ENCODE results near the gene ZBTB7C. TPM values are rescaled to one million over a fixed set of nuclear protein-coding genes. Genes with fewer than 3 reads are reported as not detected.

ZBTB7C gene
- total RNA-seq, 2 experiments from 2014 or later = not detected

DNA sequence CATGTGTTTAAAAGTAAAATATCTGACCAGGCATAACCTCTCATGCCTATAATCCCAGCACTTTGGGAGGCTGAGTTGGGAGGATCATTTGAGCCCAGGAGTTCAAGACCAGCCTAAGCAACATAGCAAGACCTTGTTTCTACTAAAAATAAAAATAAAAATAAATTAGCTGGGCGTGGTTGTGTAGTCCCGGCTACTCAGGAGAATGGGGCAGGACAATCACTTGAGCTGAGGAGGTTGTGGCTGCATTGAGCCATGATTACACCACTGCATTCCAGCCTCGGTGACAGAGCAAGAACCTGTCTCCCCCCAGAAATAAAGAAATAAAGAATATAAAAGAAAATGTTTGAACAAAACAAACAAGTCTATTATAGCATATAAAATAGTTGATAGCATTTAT lies 158.3 kb downstream of the ZBTB7C start:
- ChIA-PET CTCF (ENCODE audit: unreplicated experiment) (no interaction called here), POLR2A (no interaction called here)
- H3K4me2 ChIP-seq (ENCODE audit: low read length) = no peak overlapping the region
- H3K4me3 ChIP-seq (ENCODE audit: low read depth, low read length, poor library complexity, severe bottlenecking) = no peak overlapping the region
- no peaks in the 10 kb centered on the region for H3K9me2 ChIP-seq (ENCODE audit: insufficient read depth, low read length)
- no peaks in the 10 kb centered on the region for H4K20me1 ChIP-seq (ENCODE audit: insufficient read depth, low read length)
- BruUV-seq (replicated peaks) = no TSS peak
- no peak overlapping the region for H2AFZ ChIP-seq (ENCODE audit: low read length)
- no peaks in the 10 kb centered on the region for H3K36me3 ChIP-seq (ENCODE audit: insufficient read depth, low read length)
- H3K4me1 ChIP-seq (ENCODE audit: insufficient read depth, low read length, poor library complexity, severe bottlenecking) = no peaks in the 10 kb centered on the region
- H3K9me3 ChIP-seq (ENCODE audit: low read length) = no peaks in the 10 kb centered on the region
- DNase-seq (ENCODE audit: low spot score) = no peak
- intact Hi-C loops (cut with micrococcal nuclease; ENCODE audit: unreplicated experiment) = no loop called here
- no peaks in the 10 kb centered on the region for H3K79me2 ChIP-seq (ENCODE audit: insufficient read depth, low read depth, low read length)
- TF ChIP-seq EZH2phosphoT487 (IDR thresholded peaks at IDR 0.05; ENCODE audit: borderline replicate concordance, low read depth, low read length) (no peak), CTCF (conservative IDR thresholded peaks at IDR 0.05; ENCODE audit: low read length) (no peak)
- no peak overlapping the region for H3K27ac ChIP-seq (ENCODE audit: low read depth, low read length, poor library complexity, severe bottlenecking)

- CTCF ChIA-PET (ENCODE audit: unreplicated experiment) = no interaction called here
These were observed 158.7 kb downstream of the ZBTB7C start for GRCh38 chr18:48250362-48250907.

More at GRCh38 chr18:48250362-48250907, 158.7 kb downstream of the ZBTB7C start:
- no peaks in the 10 kb centered on the region for H4K20me1 ChIP-seq (ENCODE audit: insufficient read depth, low read length)
- H3K4me3 ChIP-seq (ENCODE audit: low read depth, low read length, poor library complexity, severe bottlenecking) = no peak overlapping the region
- H3K9me2 ChIP-seq (ENCODE audit: insufficient read depth, low read length) = no peaks in the 10 kb centered on the region
- no TSS peak for BruUV-seq (replicated peaks)
- H3K4me1 ChIP-seq (ENCODE audit: insufficient read depth, low read length, poor library complexity, severe bottlenecking) = no peaks in the 10 kb centered on the region
- intact Hi-C loops (cut with micrococcal nuclease; ENCODE audit: unreplicated experiment) = no loop called here
- H3K9me3 ChIP-seq (ENCODE audit: low read length) = no peaks in the 10 kb centered on the region
- no peak overlapping the region for H2AFZ ChIP-seq (ENCODE audit: low read length)
- POLR2A ChIA-PET = no interaction called here
- H3K4me2 ChIP-seq (ENCODE audit: low read length) = no peak overlapping the region
- no peak overlapping the region for H3K27ac ChIP-seq (ENCODE audit: low read depth, low read length, poor library complexity, severe bottlenecking)
- no peak for TF ChIP-seq EZH2phosphoT487 (IDR thresholded peaks at IDR 0.05; ENCODE audit: borderline replicate concordance, low read depth, low read length)
- no peak for TF ChIP-seq CTCF (conservative IDR thresholded peaks at IDR 0.05; ENCODE audit: low read length)
- H3K79me2 ChIP-seq (ENCODE audit: insufficient read depth, low read depth, low read length) = no peaks in the 10 kb centered on the region
- H3K36me3 ChIP-seq (ENCODE audit: insufficient read depth, low read length) = no peaks in the 10 kb centered on the region
- no peak for DNase-seq (ENCODE audit: low spot score)

All from OCI-LY7 (cell line).